ENCODE measurements around the gene CADM4. TPM values are rescaled to one million over a fixed set of nuclear protein-coding genes. Genes with fewer than 3 reads are reported as not detected.

CADM4 gene
- total and polyA plus RNA-seq, 10 of the 15 experiments (the other 5 are each of a cell fraction or from before 2014, with no cell fraction given): 0.04 to 0.12 (median 0.08) TPM; not detected in 5

DNA sequence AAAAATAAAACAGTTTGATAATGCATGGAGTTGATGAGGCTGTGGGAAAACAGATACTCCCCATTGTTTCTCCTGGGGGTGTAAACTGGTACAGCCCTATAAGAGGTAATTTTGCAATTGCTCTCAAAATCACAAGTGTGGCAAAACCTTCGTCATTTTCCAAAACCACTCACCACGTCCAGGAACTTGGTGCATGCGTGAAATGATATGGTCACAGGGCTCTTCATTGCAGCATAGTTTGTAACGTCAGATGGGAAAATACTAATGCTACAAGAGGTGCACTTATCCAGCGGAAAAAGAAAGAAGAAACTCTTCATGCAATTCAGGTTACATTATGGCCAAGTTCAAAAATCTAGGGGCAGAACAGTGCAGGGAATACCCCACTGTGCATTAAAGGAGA is 42.2 kb upstream of the CADM4 start:
- ChIA-PET RAD21 (ENCODE audit: unreplicated experiment) (no interaction called here), POLR2A (no interaction called here), SMC1A (ENCODE audit: uncharacterized antibody, unreplicated experiment) (no interaction called here), CTCF (no interaction called here)
- in situ Hi-C loops (cut with MboI) (no loop called here), intact Hi-C loops (cut with micrococcal nuclease; ENCODE audit: unreplicated experiment) (no loop called here)
- H3K27me3 ChIP-seq (replicated peaks in 1 of 2; ENCODE audit: control insufficient read depth in 2 of 2, insufficient read depth in 2 of 2, low read length in 1 of 2): no peaks in the 10 kb centered on the region
- H2AFZ ChIP-seq (ENCODE audit: control insufficient read depth, low read depth, low read length): no peak overlapping the region
- H3K27ac ChIP-seq (ENCODE audit: control insufficient read depth, insufficient read depth): no peak overlapping the region
- H3K9me3 ChIP-seq (replicated peaks; ENCODE audit: control insufficient read depth, insufficient read depth, low read length): no peaks in the 10 kb centered on the region
- TF ChIP-seq ZNF622 (IDR thresholded peaks at IDR 0.05): no peak
- TF ChIP-seq MYB (IDR thresholded peaks at IDR 0.05; ENCODE audit: borderline replicate concordance, low read depth, low read length): no peak
- no peak for TF ChIP-seq ASH2L (IDR thresholded peaks at IDR 0.05; ENCODE audit: borderline replicate concordance, low read depth)
- no peak for TF ChIP-seq ZSCAN29 (IDR thresholded peaks at IDR 0.05)
- TF ChIP-seq BHLHE40 (IDR thresholded peaks at IDR 0.05; ENCODE audit: borderline replicate concordance in 1 of 2, low read depth in 2 of 2, low read length in 1 of 2): no peak
- no peak for TF ChIP-seq RAD51 (IDR thresholded peaks at IDR 0.05)
- no peak for TF ChIP-seq EGR1 (IDR thresholded peaks at IDR 0.05; ENCODE audit: borderline replicate concordance in 1 of 2, low read depth in 2 of 2, low read length in 2 of 2)
- TF ChIP-seq, protein P1, sequence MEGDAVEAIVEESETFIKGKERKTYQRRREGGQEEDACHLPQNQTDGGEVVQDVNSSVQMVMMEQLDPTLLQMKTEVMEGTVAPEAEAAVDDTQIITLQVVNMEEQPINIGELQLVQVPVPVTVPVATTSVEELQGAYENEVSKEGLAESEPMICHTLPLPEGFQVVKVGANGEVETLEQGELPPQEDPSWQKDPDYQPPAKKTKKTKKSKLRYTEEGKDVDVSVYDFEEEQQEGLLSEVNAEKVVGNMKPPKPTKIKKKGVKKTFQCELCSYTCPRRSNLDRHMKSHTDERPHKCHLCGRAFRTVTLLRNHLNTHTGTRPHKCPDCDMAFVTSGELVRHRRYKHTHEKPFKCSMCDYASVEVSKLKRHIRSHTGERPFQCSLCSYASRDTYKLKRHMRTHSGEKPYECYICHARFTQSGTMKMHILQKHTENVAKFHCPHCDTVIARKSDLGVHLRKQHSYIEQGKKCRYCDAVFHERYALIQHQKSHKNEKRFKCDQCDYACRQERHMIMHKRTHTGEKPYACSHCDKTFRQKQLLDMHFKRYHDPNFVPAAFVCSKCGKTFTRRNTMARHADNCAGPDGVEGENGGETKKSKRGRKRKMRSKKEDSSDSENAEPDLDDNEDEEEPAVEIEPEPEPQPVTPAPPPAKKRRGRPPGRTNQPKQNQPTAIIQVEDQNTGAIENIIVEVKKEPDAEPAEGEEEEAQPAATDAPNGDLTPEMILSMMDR (IDR thresholded peaks at IDR 0.05 in 2 of 3, conservative IDR thresholded peaks at IDR 0.05 in 1 of 3; ENCODE audit: control insufficient read depth in 2 of 3, extremely low read depth in 1 of 3, insufficient read depth in 1 of 3, low read depth in 3 of 3, low read length in 3 of 3): no peak
- TF ChIP-seq, protein P2, sequence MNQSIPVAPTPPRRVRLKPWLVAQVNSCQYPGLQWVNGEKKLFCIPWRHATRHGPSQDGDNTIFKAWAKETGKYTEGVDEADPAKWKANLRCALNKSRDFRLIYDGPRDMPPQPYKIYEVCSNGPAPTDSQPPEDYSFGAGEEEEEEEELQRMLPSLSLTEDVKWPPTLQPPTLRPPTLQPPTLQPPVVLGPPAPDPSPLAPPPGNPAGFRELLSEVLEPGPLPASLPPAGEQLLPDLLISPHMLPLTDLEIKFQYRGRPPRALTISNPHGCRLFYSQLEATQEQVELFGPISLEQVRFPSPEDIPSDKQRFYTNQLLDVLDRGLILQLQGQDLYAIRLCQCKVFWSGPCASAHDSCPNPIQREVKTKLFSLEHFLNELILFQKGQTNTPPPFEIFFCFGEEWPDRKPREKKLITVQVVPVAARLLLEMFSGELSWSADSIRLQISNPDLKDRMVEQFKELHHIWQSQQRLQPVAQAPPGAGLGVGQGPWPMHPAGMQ (IDR thresholded peaks at IDR 0.05; ENCODE audit: borderline replicate concordance): no peak
- no peak for TF ChIP-seq KDM1A (IDR thresholded peaks at IDR 0.05; ENCODE audit: borderline replicate concordance)
- TF ChIP-seq, protein P3, sequence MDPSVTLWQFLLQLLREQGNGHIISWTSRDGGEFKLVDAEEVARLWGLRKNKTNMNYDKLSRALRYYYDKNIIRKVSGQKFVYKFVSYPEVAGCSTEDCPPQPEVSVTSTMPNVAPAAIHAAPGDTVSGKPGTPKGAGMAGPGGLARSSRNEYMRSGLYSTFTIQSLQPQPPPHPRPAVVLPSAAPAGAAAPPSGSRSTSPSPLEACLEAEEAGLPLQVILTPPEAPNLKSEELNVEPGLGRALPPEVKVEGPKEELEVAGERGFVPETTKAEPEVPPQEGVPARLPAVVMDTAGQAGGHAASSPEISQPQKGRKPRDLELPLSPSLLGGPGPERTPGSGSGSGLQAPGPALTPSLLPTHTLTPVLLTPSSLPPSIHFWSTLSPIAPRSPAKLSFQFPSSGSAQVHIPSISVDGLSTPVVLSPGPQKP (IDR thresholded peaks at IDR 0.05; ENCODE audit: low read depth, low read length): no peak
- TF ChIP-seq MTA2 (IDR thresholded peaks at IDR 0.05; ENCODE audit: low read depth): no peak
- no peak for TF ChIP-seq RB1 (IDR thresholded peaks at IDR 0.05; ENCODE audit: borderline replicate concordance)
- TF ChIP-seq NFYB (IDR thresholded peaks at IDR 0.05; ENCODE audit: insufficient read depth, low read depth, low read length): no peak
- no peaks in the 10 kb centered on the region for H3K79me2 ChIP-seq (ENCODE audit: control insufficient read depth, insufficient read depth, low read length)
- BruUV-seq (replicated peaks): no TSS peak
- H3K4me1 ChIP-seq (ENCODE audit: control insufficient read depth, insufficient read depth, low read length): no peaks in the 10 kb centered on the region
- H3K4me2 ChIP-seq (ENCODE audit: control insufficient read depth, insufficient read depth): no peak overlapping the region
- no peak for DNase-seq (ENCODE audit: low read depth, low spot score)
- H3K9ac ChIP-seq (ENCODE audit: control insufficient read depth, insufficient read depth, low read length): no peak overlapping the region
- H3K4me3 ChIP-seq: no peak overlapping the region
- H4K20me1 ChIP-seq (ENCODE audit: control insufficient read depth, insufficient read depth): no peaks in the 10 kb centered on the region
- H3K36me3 ChIP-seq (ENCODE audit: control insufficient read depth in 2 of 2, insufficient read depth in 2 of 2, low read length in 1 of 2): no peaks in the 10 kb centered on the region
- no peak for FAIRE-seq
- WGBS (ENCODE audit: insufficient coverage, insufficient replicate concordance, low lambda C conversion rate, missing lambda C conversion rate): 38% methylated on average over 5 of the region's 5 CpGs
- ATAC-seq: no peak
